ENCODE data around the gene UBQLN4.

Gene UBQLN4

GRCh38 chr1:156075162-156075561, 21.6 kb upstream of the UBQLN4 start:
- Histone ChIP-seq H3K36me3 (replicated peaks; ENCODE audit: insufficient read depth, low read length) (no peaks in the 10 kb centered on the region), H3K4me1 (ENCODE audit: low read length) (no peaks in the 10 kb centered on the region), H4K20me1 (ENCODE audit: insufficient read depth, low read length) (no peaks in the 10 kb centered on the region)

GRCh38 chr1:156074661-156075060, 21.1 kb upstream of the UBQLN4 start:
- Histone ChIP-seq H3K27ac (ENCODE audit: low read length) (no peak overlapping the region), H4K20me1 (ENCODE audit: insufficient read depth, low read length) (no peaks in the 10 kb centered on the region), H3K79me2 (ENCODE audit: low read length) (no peaks in the 10 kb centered on the region), H3K4me3 (ENCODE audit: low read length) (no peak overlapping the region), H3K9ac (ENCODE audit: low read length) (no peak overlapping the region), H3K36me3 (replicated peaks; ENCODE audit: insufficient read depth, low read length) (no peaks in the 10 kb centered on the region), H3K9me3 (replicated peaks; ENCODE audit: insufficient read depth, low read length) (no peaks in the 10 kb centered on the region), H3K4me2 (ENCODE audit: low read depth, low read length) (no peak overlapping the region), H2AFZ (ENCODE audit: low read length) (no peak overlapping the region), H3K9me2 (replicated peaks; ENCODE audit: insufficient read depth, low read length) (no peaks in the 10 kb centered on the region), H3F3A (ENCODE audit: insufficient read depth, low read length) (no peaks in the 10 kb centered on the region), H3K4me1 (ENCODE audit: low read length) (no peaks in the 10 kb centered on the region), H3K27me3 (replicated peaks; ENCODE audit: insufficient read depth, low read length) (peaks cover 23% of the 10 kb centered on the region; the same call in 1 of the 2 replicates)
- DNase-seq, result no peak
- TF ChIP-seq EZH2 (optimal IDR thresholded peaks at IDR 0.05; ENCODE audit: low read depth, low read length) (no peak), EZH2phosphoT487 (IDR thresholded peaks at IDR 0.05; ENCODE audit: low read length) (no peak), CTCF (IDR thresholded peaks at IDR 0.05; ENCODE audit: low read length) (no peak)

More at GRCh38 chr1:156075162-156075561, 21.6 kb upstream of the UBQLN4 start:
- no peak overlapping the region for H2AFZ ChIP-seq (ENCODE audit: low read length)
- no peaks in the 10 kb centered on the region for H3K9me2 ChIP-seq (replicated peaks; ENCODE audit: insufficient read depth, low read length)
- DNase-seq, result no peak
- TF ChIP-seq EZH2 (optimal IDR thresholded peaks at IDR 0.05; ENCODE audit: low read depth, low read length) (no peak), EZH2phosphoT487 (IDR thresholded peaks at IDR 0.05; ENCODE audit: low read length) (no peak), CTCF (IDR thresholded peaks at IDR 0.05; ENCODE audit: low read length) (no peak)
- H3K9ac ChIP-seq (ENCODE audit: low read length), result no peak overlapping the region
- no peaks in the 10 kb centered on the region for H3K79me2 ChIP-seq (ENCODE audit: low read length)
- H3K4me3 ChIP-seq (ENCODE audit: low read length), result no peak overlapping the region
- no peaks in the 10 kb centered on the region for H3K9me3 ChIP-seq (replicated peaks; ENCODE audit: insufficient read depth, low read length)
- H3K27me3 ChIP-seq (replicated peaks; ENCODE audit: insufficient read depth, low read length), result peaks cover 28% of the 10 kb centered on the region; the same call in 1 of the 2 replicates
- no peaks in the 10 kb centered on the region for H3F3A ChIP-seq (ENCODE audit: insufficient read depth, low read length)
- no peak overlapping the region for H3K4me2 ChIP-seq (ENCODE audit: low read depth, low read length)
- H3K27ac ChIP-seq (ENCODE audit: low read length), result no peak overlapping the region

- no peak for DNase-seq
These were observed 20.1 kb upstream of the UBQLN4 start for GRCh38 chr1:156073740-156074139.

More at GRCh38 chr1:156073740-156074139, 20.1 kb upstream of the UBQLN4 start:
- Histone ChIP-seq H4K20me1 (ENCODE audit: insufficient read depth, low read length) (no peaks in the 10 kb centered on the region), H3K27me3 (replicated peaks; ENCODE audit: insufficient read depth, low read length) (peaks cover 20% of the 10 kb centered on the region; the same call in 1 of the 2 replicates), H2AFZ (ENCODE audit: low read length) (no peak overlapping the region), H3K79me2 (ENCODE audit: low read length) (no peaks in the 10 kb centered on the region), H3K9me3 (replicated peaks; ENCODE audit: insufficient read depth, low read length) (no peaks in the 10 kb centered on the region), H3K9me2 (replicated peaks; ENCODE audit: insufficient read depth, low read length) (no peaks in the 10 kb centered on the region), H3F3A (ENCODE audit: insufficient read depth, low read length) (no peaks in the 10 kb centered on the region), H3K4me2 (ENCODE audit: low read depth, low read length) (no peak overlapping the region), H3K4me1 (ENCODE audit: low read length) (no peaks in the 10 kb centered on the region), H3K9ac (ENCODE audit: low read length) (no peak overlapping the region), H3K27ac (ENCODE audit: low read length) (no peak overlapping the region), H3K4me3 (ENCODE audit: low read length) (no peak overlapping the region), H3K36me3 (replicated peaks; ENCODE audit: insufficient read depth, low read length) (no peaks in the 10 kb centered on the region)
- no peak for TF ChIP-seq CTCF (IDR thresholded peaks at IDR 0.05; ENCODE audit: low read length)
- TF ChIP-seq EZH2phosphoT487 (IDR thresholded peaks at IDR 0.05; ENCODE audit: low read length), result no peak
- TF ChIP-seq EZH2 (optimal IDR thresholded peaks at IDR 0.05; ENCODE audit: low read depth, low read length), result no peak

Measured in MM.1S (cell line).